NCI-H1930 (cell line): ENCODE data around the gene HIVEP3.

Source experiments
- DNase-seq, 2 experiments: peaks; one replicate each; lab custom pipeline; 2025; lab: John Stamatoyannopoulos, UW

HIVEP3 gene

GRCh38 chr1:41874151-41874719 lies 44.5 kb downstream of the HIVEP3 start:
- no peak for DNase-seq

- no peak for DNase-seq
Observed at GRCh38 chr1:41872074-41872473, 46.6 kb downstream of the HIVEP3 start.

DNA sequence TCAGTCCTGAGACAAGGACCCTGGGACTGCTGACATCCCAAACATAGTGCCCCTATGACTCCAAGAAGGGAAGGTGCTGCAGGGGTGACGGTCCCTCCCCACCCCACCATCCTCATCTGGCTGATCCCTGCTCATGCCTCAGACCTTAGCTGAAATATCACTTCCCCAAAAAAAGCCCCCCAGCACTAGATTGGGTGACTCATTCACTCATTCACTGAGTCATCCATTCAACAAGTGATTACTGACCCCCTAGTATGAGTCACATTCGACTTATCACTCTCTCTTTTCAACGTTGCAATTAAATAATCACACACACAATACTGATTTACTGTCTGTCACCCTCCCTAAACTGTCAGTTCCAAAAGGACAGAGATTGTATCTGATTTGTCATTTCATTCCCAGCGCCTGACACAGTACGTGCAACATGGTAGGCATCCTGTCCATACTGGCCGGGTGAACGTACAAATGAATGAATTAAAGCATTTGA lies 48.6 kb downstream of the HIVEP3 start:
- DNase-seq: no peak

- DNase-seq: no peak
Observed at GRCh38 chr1:41868241-41868998, 50.3 kb downstream of the HIVEP3 start.

DNA sequence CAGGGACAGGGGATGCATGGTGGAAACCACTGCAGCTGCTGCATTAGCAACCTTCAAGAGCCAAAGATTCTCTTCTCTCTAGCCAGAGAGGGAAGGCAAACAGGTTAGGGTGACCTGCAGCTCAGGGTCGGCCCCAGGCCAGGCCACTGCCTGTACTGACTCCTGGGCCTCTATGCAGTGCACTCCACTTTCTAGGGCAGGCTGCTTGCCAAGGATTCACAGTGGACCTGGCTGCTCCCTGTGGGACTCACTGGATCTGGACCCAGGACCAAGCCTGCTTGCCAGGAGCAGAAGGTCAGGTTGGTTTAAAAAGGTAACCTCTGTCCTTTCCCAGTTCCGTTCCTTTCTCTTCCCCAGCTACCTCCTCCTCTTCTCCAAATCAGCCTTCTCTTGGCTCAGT lies 52.4 kb downstream of the HIVEP3 start:
- no peak for DNase-seq

GRCh38 chr1:41864471-41865040 lies 54.2 kb downstream of the HIVEP3 start:
- no peak for DNase-seq

DNA sequence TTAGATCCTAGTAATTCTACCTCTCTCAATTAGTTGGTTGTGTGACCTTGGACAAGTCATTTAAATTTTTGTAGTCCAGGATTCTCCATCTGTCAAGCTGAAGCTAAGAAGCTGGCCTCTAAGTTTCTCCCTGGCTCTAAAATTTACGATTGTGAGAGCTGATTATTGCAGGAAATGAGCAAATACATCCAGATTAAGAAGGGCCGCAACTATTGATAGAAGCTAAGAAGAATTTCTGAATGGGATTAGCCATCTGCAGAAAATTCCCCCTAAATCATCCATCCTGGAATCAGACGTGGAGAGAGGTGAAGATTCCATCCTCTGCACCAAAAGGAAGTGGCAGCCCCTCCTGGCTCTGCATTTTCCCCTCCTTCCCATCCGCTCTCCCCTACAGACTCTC lies 55.0 kb downstream of the HIVEP3 start:
- DNase-seq: no peak

GRCh38 chr1:41862384-41863221 lies 56.1 kb downstream of the HIVEP3 start:
- DNase-seq: no peak

GRCh38 chr1:41861535-41862383 lies 57.0 kb downstream of the HIVEP3 start:
- no peak for DNase-seq

DNA sequence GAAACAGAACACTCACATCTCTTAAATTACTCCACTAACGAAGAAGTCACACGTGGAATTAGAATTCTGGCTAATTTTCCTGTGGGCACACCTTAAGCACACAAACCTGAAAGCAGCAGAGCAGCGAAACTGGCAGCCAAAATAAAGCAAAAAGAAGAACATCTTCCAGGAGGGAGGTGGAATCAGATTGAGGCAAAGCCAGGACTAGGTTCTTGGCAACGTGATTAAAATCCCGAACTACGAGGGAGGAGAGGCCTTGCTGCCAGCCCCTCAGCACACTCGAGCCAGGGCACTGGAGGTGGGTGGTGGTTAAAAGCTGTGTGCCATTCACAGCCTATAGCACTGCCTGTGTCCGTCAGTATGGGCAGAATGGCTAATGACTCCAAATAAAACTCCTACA lies 58.0 kb downstream of the HIVEP3 start:
- DNase-seq: no peak

DNA sequence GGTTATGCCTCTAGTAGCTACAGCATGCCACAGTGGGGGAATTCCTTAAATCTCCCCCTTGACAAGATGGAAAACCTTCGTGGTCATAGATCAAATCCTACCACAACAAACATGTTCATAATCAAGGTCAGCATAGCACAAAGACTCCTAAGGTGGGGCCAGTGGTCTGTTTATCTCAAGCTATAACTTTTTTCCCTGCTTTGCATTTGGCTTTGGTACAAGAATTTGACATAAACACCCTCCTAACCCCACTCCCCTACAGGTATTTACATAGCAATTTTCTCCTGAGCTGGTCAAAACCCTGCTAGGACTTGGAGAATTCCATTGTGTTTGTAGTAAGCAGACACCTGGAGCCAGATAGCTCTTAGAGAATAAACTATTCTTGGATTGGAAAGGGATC lies 58.5 kb downstream of the HIVEP3 start:
- no peak for DNase-seq

GRCh38 chr1:41859686-41860085 lies 59.0 kb downstream of the HIVEP3 start:
- DNase-seq: no peak

DNA sequence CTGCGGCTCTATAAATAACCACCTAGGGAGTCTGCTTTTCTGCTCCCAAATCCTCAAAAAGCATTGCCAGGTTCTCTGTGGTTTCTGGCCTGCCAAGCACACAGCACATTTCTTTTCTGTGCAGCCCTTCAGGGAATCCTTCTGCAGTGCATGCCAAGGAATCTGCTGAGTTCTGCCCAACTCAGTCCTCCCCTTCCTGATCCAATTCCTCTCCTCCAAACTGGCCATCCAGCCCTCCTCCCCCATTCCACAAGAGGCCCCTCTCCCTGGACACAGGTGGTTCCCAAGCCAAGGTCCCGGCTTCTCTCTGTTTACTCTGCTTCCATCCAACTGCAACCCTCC lies 61.8 kb downstream of the HIVEP3 start:
- DNase-seq: no peak

DNA sequence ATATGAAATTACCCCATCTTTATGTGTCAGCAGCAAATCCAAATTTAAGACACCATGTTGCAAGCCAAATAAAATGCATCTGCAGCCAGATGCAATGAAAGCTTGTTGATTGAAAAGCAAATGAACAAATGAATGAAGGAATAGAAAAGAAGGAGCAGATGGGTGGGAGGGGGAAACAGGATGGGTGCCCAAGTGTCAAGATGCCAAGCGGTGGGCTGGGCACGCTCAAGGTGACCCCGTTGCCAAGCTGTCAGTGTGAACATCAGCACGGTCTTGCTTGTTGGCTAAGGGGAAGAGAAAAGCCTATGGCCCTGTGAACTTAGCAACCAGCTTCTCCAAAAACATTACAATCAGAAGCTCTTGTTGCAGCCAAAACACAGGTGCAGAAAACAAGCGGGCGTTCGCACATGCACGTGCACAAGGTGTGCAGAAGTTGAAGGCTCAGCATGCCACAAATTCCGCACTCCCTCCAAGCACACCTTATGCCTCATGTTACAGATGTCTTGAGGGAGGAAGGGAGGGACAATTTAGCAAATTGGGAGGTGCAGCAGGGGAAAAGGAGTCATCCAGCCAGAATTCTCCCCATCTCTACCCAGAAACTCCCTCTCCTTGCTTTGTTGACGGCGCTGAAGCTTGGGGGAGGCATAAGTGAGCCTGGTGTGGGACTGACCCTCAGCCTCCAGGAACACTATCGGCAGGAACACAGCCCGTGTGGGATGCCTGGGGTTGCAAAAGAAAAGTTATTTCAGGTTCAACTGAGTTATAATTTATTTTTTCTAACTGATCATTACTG lies 62.4 kb downstream of the HIVEP3 start:
- DNase-seq: no peak

GRCh38 chr1:41855713-41856112 lies 63.0 kb downstream of the HIVEP3 start:
- DNase-seq: no peak

- DNase-seq: no peak
Observed at GRCh38 chr1:41853907-41854306, 64.8 kb downstream of the HIVEP3 start.

DNA sequence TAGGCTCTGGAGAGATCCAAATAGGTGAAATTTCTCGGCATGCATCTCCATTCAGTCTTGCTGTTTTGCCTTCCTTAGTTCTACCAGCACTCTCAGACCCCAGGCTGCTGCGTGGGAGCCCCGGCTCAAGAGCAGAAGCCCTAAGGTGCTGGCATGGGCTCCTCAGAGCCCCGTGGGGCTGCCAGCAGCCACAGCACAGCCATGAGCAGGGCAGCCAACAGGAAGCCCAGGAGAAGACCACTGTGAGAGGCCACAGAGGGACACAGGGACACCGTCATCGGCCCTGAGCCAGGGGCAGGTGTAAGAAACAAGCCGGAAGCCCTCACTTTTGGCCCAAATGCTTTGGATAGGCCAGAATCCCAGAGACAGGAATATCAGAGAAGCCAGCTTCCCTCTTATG lies 66.6 kb downstream of the HIVEP3 start:
- DNase-seq: no peak

GRCh38 chr1:41851589-41851988 lies 67.1 kb downstream of the HIVEP3 start:
- no peak for DNase-seq

- no peak for DNase-seq
Observed at GRCh38 chr1:41850029-41850428, 68.7 kb downstream of the HIVEP3 start.

GRCh38 chr1:41849211-41849759 lies 69.4 kb downstream of the HIVEP3 start:
- no peak for DNase-seq
